DMS53 (cell line): ENCODE data around the gene KIF4A.
"Not testable (repeated sequence)": the region's sequence is repeated elsewhere in the genome, so short reads cannot be mapped to it uniquely, and the experiment has no call there.

Experiments used
- DNase-seq: peaks from one replicate; lab custom pipeline; 2025; lab: John Stamatoyannopoulos, UW

The KIF4A gene

DNA sequence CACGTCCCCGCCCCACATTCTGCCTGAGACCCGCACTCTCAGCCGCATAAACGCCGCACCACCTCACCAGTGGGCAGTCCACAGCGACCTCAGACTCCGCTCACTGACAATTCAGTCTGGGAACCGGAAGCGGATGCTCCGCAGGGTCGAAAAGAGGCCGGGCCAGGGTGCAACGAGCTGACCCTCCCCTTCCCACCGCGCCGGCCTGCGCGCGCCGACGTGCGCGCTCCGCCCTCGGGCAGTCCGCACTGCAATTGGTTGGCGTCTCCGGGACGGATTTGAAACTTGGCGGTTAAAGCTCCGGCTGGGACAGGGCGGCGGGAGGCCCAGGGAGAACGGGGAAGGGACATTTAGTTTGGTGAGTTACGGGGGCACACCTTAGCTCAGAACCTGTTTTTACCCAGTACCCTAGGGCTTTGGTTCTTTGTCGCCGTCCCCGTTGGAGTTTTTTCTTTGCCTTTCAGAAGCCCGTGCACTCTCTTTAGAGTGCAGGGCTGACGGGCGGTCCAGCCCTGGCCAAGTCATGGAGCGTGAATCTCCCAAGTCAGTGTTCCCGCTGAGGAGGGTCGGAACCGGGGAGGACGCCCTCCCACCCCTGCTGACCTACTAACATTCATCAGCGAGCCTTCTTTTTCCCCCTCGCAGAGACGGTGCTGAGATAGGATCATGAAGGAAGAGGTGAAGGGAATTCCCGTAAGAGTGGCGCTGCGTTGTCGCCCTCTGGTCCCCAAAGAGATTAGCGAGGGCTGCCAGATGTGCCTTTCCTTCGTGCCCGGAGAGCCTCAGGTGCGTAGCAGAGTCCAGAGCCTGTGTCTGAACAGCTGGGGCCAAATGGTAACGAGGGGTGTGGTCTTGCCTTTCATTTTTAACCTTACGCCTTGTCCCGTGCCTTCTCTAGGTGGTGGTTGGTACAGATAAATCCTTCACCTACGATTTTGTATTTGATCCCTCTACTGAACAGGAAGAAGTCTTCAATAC lies at the start of gene KIF4A, which contains the start of gene PDZD11:
Gene KIF4A (plus strand): TSS at position 312 of the 978 bp plus-strand sequence. CDS start 355 bp downstream, at position 667.
Gene PDZD11 (minus strand): TSS at position 135 of the 978 bp plus-strand sequence. CDS start 586 bp downstream, outside the sequence.
- peak; percentile 94 for DNase-seq

- DNase-seq = no peak
Measured at GRCh38 chrX:70240751-70241150, 49.2 kb upstream of the KIF4A start.

DNA sequence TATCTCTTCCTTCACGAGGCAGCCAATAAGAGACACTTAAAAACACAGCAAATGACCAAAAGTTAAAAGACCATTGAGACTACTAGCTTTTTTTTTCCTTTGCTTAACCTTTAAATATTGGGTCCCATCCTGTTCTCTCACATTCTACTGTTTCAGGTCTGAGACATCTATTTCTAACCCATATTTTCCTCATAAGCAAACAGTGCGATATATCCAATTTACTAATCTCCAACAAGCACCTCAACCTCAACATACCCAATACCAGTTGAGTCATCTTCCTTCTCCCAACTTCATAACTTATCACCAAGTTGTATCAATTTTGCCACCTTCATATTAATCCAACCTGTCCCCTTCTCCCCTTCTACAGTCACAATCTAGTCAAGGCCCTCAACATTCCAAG lies 48.4 kb upstream of the KIF4A start:
- DNase-seq = no peak

GRCh38 chrX:70243601-70244000 lies 46.3 kb upstream of the KIF4A start:
- DNase-seq = not testable (repeated sequence)

GRCh38 chrX:70244881-70245280 lies 45.0 kb upstream of the KIF4A start:
- DNase-seq = no peak

- peak; percentile 76 for DNase-seq
Measured at GRCh38 chrX:70247252-70247651, 42.7 kb upstream of the KIF4A start.

DNA sequence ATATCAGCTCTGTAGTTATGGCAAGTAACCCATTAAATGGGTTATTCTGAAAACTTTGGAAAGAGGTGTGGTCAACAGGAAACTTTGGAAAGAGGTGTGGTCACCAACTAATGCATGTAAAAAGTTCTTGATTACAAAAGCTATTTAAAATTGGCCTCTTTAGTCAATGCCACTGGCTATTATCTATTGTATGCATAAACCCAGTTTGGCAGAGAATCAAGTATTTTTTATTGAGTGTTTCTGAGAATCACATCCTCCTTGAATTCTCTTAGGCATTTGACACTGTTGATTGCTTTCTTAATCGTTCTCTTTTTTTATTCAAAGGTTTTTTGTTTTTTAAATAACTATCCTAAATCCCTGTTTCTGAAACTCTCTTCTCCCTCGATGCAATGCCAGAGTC lies 37.4 kb upstream of the KIF4A start:
- DNase-seq = no peak

DNA sequence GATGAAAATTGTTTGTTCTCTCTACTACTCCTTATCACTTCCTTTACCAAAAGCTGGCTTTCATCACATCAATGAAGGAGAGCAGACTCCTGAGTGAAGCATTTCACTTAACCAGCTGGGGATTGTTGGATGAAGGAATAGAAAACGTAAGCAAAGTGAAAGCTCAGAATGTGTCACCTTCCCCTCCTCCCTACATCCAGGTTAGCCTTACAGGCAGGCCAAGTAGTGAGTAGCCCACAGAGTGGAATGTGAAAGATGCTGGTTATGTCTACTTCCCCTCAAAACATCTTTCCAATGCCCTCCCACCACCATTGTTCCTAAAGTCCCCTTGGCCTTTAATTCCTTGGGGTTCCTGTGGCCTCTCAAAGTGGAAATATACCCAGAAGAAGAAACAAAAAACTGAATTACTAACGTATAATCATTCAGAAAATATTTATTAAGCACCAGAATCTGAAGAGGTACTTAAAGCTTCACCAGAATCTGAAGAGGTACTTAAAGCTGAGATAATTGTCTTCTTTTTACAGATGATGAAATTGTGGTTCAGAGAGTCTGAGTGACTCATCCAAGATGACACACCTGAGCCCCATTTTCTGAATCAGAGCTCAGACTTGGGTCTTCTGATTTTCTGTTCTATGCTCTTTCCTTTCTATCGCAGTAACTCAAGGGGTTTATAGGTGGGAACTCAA lies 36.4 kb upstream of the KIF4A start:
- peak; percentile 78 for DNase-seq

- DNase-seq = peak; percentile 66
Measured at GRCh38 chrX:70254063-70254400, 35.9 kb upstream of the KIF4A start.

DNA sequence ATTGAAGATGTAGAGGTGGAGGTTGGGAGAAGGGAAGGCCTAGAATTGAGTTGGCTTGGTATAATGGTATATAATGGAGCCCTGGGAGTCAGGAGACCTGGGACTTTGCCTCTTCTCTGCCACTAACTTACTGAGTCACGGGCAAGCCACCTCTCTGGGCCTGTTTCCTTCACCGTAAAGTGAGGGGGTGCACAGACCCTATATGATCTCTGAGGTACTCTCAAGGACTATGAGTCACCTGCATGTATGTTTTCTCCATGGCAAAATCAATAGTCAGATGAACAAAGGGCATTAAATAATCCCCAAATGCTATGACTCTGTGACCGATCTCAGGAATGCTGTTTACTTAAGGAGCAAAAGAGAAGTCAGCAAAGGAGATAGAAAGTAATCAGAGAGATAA lies 35.0 kb upstream of the KIF4A start:
- peak; percentile 72 for DNase-seq

GRCh38 chrX:70255452-70255851 lies 34.5 kb upstream of the KIF4A start:
- DNase-seq = no peak

DNA sequence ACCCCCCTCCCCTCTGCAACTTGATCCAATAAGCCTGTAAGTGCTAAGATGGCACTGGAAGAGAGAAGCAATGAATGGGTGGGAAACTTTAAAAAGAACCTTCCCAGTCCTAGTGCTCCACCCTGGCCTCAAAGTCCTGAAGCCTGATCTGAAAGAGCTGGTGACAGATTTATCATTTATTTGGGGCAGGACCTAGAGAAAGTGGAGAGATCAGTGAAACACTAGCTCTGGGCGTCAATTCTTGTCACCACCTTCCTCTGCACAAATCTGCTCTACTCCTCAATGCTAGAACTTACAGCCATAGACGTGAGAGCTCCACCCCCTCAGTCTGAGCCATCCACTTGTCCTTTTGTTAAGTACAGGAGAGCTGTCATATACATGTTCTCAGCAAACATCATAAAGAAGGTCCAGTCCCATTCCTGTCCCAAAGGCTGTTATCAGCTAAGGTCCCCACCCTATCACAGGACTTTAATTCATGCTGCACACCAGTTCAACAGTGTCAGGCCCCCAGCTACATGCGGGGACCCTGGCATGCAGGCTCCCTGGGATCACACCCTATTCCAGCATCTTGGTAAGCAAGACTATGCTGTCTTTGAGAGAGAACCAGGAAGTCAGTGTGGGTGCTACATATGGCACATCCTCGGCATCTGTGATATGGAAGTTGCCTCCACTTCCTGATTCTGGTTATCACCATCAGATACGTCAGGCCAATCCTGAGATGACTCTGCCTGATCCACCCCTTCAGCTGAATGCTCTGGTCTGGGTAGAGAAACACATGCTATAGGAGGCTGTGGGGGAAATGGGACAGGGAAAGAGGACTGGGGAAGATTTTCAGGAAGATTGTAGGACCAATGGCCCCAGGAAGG lies 32.2 kb upstream of the KIF4A start:
- DNase-seq = peak; percentile 56

DNA sequence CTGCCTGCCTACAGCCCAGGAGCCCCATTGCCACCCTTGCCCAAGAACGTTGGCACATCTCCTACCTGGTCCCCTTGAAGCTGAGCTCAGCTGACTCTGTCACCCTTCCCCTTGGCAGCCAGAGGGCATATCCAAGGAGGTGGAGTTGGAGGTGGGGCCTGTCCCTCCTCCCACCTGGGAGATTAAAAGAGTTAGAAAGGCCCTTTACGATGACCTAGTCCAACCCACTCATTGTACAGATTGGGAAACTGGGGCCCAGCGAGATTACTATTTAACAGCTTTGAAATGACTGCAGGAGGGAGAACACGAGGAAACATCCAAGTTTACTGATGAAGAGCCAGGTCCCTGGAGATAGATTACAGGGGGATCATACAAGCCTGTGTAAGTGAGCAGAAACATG lies 29.8 kb upstream of the KIF4A start, which contains the start of gene P2RY4:
Gene P2RY4 (minus strand): TSS at position 101 of the 400 bp plus-strand sequence. CDS start 580 bp downstream, outside the sequence.
- no peak for DNase-seq

GRCh38 chrX:70262952-70263567 lies 26.8 kb upstream of the KIF4A start:
- DNase-seq = peak; percentile 93

DNA sequence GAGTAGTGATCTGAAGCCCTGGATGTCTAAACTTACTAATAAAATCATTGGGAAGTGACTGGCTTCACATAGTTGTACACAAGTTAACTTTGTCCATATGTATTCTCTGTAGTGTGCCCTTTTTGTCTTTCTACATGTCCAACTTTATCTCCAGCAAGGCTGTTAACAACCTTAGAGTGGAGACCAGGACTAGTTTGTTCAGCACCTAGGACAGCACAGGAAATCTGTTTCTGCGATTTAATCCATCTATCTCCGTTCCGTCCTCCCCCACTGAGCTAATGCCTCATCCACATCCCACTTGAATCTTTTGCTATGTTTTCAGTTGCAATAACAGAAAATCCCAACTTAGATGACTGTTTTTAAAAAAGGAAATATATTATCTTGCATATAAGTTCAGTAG lies 25.1 kb upstream of the KIF4A start:
- DNase-seq = no peak

- DNase-seq = no peak
Measured at GRCh38 chrX:70268034-70268433, 21.9 kb upstream of the KIF4A start, which contains the start of gene ARR3. TSS of gene ARR3 (plus strand) at chrX:70268334. CDS start at chrX:70269386, 1,052 bp downstream.

GRCh38 chrX:70274029-70274428 lies 15.9 kb upstream of the KIF4A start:
- not testable (repeated sequence) for DNase-seq

DNA sequence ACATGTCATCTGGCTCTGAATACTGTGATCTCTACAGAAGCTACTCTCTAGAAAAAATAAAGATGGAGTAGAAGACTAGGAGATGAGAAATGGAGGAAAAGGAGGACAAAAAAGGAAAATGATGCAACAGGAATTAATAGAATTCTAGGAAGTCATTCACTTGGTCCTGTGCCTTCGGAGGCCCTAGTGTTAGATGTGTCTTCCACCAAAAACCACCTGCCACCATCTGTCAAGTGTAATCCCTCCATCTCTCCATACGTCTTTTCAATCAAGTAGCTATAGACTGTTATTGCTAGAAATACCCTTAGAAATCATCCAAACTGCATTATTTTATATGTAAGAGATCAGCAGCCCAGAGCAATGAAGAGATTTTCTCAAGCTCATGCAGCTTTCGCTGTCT lies 10.8 kb upstream of the KIF4A start:
- no peak for DNase-seq

DNA sequence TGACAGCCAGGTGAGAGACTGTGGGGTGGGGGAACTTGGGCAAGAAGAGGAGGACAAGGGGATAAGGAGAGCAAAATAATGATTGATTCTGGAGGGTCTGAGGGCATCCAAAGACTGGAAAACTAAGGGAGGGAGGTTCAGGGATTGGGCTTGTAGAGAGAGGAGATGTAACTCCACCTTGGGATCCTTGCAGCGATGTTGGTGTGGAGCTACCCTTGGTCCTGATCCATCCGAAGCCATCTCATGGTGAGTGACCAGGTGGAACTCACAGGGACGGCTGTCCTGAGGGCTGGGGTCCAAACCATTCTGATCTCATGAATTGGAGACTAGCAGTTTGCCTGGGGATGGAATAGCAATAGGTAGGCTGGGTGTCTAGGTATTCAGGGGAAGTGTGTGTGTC lies 9.3 kb upstream of the KIF4A start:
- no peak for DNase-seq

DNA sequence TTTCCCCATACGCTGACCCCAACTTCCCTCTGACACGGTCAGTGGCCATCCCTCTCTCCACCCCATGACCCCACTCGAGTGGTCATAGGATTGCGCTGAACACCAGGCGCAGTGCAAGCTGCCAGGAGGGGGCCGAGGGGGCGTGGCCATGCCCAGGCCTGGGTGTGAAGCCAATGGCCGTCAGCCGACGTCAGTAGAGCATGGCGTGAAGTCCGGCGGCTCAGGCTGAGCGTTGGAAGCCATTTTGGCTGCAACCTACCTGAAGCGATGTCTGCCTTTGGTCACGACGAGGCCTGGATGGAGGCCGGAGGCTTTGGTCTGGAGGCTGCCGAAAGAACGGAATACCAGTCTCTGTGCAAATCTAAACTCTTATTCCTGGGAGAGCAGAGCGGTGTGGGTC lies 8.0 kb upstream of the KIF4A start, which contains the start of gene RAB41:
Gene RAB41 (plus strand): TSS at position 222 of the 400 bp plus-strand sequence. CDS start 46 bp downstream, at position 268.
- DNase-seq = no peak

- no peak for DNase-seq
Measured at GRCh38 chrX:70289168-70289792, 624 bp upstream of the KIF4A start.
